ENCODE measurements around the gene ROR2. TPM values are rescaled to one million over a fixed set of nuclear protein-coding genes. Genes with fewer than 3 reads are reported as not detected.

Gene ROR2
- total and polyA plus RNA-seq, 2 of the 8 experiments (the other 6 are each of a cell fraction or from before 2014, with no cell fraction given), result 2.7 to 4.3 TPM

DNA sequence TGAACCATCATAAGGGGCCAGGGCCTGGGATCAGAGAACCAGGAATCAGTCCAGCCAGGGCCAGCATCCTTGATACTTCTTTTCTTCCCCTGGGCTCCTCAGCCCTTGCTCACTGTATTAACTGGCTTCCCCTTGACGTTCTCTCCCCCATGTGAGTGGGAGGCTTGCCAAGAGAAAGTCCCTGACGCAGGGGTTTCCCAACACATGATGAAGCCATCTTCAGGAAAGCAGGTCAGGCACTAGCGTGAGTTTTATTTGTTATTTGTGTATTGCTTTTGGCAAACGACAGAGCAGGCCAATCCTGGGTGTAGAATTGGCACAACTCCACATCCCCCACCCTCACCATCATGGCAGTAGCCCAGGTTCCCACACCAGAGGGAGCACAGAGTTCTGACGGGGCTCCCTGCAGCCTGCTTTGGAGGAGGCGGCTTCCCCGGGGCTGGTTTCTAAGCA lies 360.9 kb downstream of the ROR2 start:
- Histone ChIP-seq H4K91ac (replicated peaks; ENCODE audit: insufficient read length, low read length) (no peak overlapping the region), H2BK5ac (ENCODE audit: low read depth, low read length) (no peak overlapping the region), H2AFZ (ENCODE audit: low read length) (no peak overlapping the region), H3K4me2 (ENCODE audit: insufficient read depth in 1 of 2, low read depth in 2 of 2, low read length in 2 of 2) (no peak overlapping the region), H2AK5ac (ENCODE audit: low read depth, low read length) (no peak overlapping the region), H4K5ac (ENCODE audit: insufficient read length, low read depth, low read length) (no peak overlapping the region), H3K27me3 (replicated peaks in 1 of 4; ENCODE audit: control insufficient read depth in 3 of 4, extremely low read depth in 1 of 4, insufficient read depth in 3 of 4, low read length in 3 of 4) (no peaks in the 10 kb centered on the region), H3K9ac (replicated peaks in 1 of 4; ENCODE audit: extremely low read depth in 1 of 4, low read depth in 3 of 4, low read length in 3 of 4) (no peak overlapping the region), H3K4me1 (replicated peaks in 1 of 4; ENCODE audit: control insufficient read depth in 3 of 4, insufficient read depth in 4 of 4, low read length in 3 of 4) (peaks cover 0 to 2% (median 0%) of the 10 kb centered on the region in 4 experiments; a peak in 4 of 7 replicates), H3K4me3 (ENCODE audit: extremely low read depth in 1 of 4, insufficient read depth in 2 of 4, low read depth in 3 of 4, low read length in 4 of 4) (no peak overlapping the region), H3K9me3 (ENCODE audit: insufficient read depth in 2 of 2, low read depth in 1 of 2, low read length in 1 of 2) (no peaks in the 10 kb centered on the region), H3K36me3 (ENCODE audit: control insufficient read depth in 2 of 4, insufficient read depth in 4 of 4, low read length in 3 of 4) (no peaks in the 10 kb centered on the region), H3K23ac (ENCODE audit: insufficient read length) (no peak overlapping the region), H2BK12ac (ENCODE audit: low read depth, low read length) (no peak overlapping the region), H3K27ac (ENCODE audit: low read depth, low read length) (no peak overlapping the region), H3K56ac (replicated peaks; ENCODE audit: insufficient read length, low read depth, low read length) (no peak overlapping the region), H4K20me1 (replicated peaks in 1 of 2; ENCODE audit: control insufficient read depth in 1 of 2, insufficient read depth in 2 of 2, low read length in 2 of 2) (no peaks in the 10 kb centered on the region), H3K23me2 (ENCODE audit: low read depth, low read length) (0 out of 2 replicates have a peak, but pooled peaks cover 2% of the 10 kb centered on the region), H3K14ac (ENCODE audit: insufficient read length) (no peak overlapping the region), H2BK20ac (ENCODE audit: low read length) (no peak overlapping the region), H3K4ac (replicated peaks; ENCODE audit: insufficient read length, low read depth, low read length) (no peak overlapping the region), H3K18ac (ENCODE audit: extremely low read depth, low read length) (no peak overlapping the region), H2BK120ac (replicated peaks; ENCODE audit: low read depth, low read length) (no peak overlapping the region), H3K79me1 (ENCODE audit: low read depth, low read length) (no peaks in the 10 kb centered on the region), H4K8ac (ENCODE audit: extremely low read depth, insufficient read depth, low read length) (no peak overlapping the region), H2BK15ac (ENCODE audit: low read length) (no peak overlapping the region), H3K79me2 (ENCODE audit: control insufficient read depth in 1 of 2, insufficient read depth in 2 of 2, low read length in 2 of 2) (no peaks in the 10 kb centered on the region)
- DNase-seq (ENCODE audit: low read depth in 1 of 2, low spot score in 2 of 2), result no peak
- ChIA-PET CTCF (ENCODE audit: partially characterized antibody) (interaction anchor here (1.0 to 1.3 kb wide), 2 partner anchors 70 to 85 kb away, joined by 3 read pairs; no protein-coding TSS in a partner anchor), POLR2A (ENCODE audit: partially characterized antibody) (no interaction called here)
- TF ChIP-seq HDAC2 (IDR thresholded peaks at IDR 0.05; ENCODE audit: borderline replicate concordance in 1 of 2, low read depth in 2 of 2, low read length in 2 of 2) (no peak), JUND (IDR thresholded peaks at IDR 0.05; ENCODE audit: low read length) (no peak), RBBP5 (IDR thresholded peaks at IDR 0.05; ENCODE audit: borderline replicate concordance, low read depth, low read length) (no peak), ASH2L (IDR thresholded peaks at IDR 0.05; ENCODE audit: low read length) (no peak), TCF12 (IDR thresholded peaks at IDR 0.05; ENCODE audit: low read depth, low read length) (no peak), EP300 (IDR thresholded peaks at IDR 0.05; ENCODE audit: borderline replicate concordance in 1 of 2, low read depth in 2 of 2, low read length in 2 of 2) (no peak), CEBPB (IDR thresholded peaks at IDR 0.05; ENCODE audit: low read depth, low read length) (no peak), CTBP2 (IDR thresholded peaks at IDR 0.05; ENCODE audit: borderline replicate concordance, insufficient read depth, insufficient read length, low read length) (no peak), RFX5 (IDR thresholded peaks at IDR 0.05; ENCODE audit: borderline replicate concordance, low read depth, low read length) (no peak), TEAD4 (IDR thresholded peaks at IDR 0.05; ENCODE audit: low read depth, low read length) (no peak)
- WGBS, 2 experiments (ENCODE audit: extremely low coverage in 1 of 2, insufficient coverage in 1 of 2, insufficient read length in 1 of 2, insufficient replicate concordance in 2 of 2, low coverage in 1 of 2, low lambda C conversion rate in 2 of 2, missing lambda C conversion rate in 1 of 2), result 90% methylated on average over 7 of the region's 7 CpGs; no CpG with 5 or more reads in 1 of the 2 experiments
- no peak for FAIRE-seq

Measured in H1 (cell line).